DMS114 treated with DMSO at 0.1 percent for 48 hours (cell line): Measurements from ENCODE around the gene CFAP65.

Source experiments
- DNase-seq: peaks from one replicate; lab custom pipeline; 2025; ENCODE audit not compliant: unreplicated experiment; lab: John Stamatoyannopoulos, UW

CFAP65 gene

GRCh38 chr2:219034823-219035222 is 6.5 kb downstream of the CFAP65 start:
- DNase-seq, result no peak

GRCh38 chr2:219032051-219032745 is 9.1 kb downstream of the CFAP65 start:
- DNase-seq, result no peak

- no peak for DNase-seq
Measured at GRCh38 chr2:219031005-219031738, 10.1 kb downstream of the CFAP65 start.

- no peak for DNase-seq
Measured at GRCh38 chr2:219030177-219030940, 11.0 kb downstream of the CFAP65 start.

GRCh38 chr2:219029829-219030165 is 11.5 kb downstream of the CFAP65 start:
- peak; percentile 53 for DNase-seq

GRCh38 chr2:219028996-219029828 is 12.1 kb downstream of the CFAP65 start:
- DNase-seq, result no peak

- DNase-seq, result no peak
Measured at GRCh38 chr2:219028141-219028540, 13.2 kb downstream of the CFAP65 start.

GRCh38 chr2:219027511-219028055 is 13.7 kb downstream of the CFAP65 start:
- DNase-seq, result no peak

- DNase-seq, result no peak
Measured at GRCh38 chr2:219026946-219027345, 14.4 kb downstream of the CFAP65 start.

GRCh38 chr2:219025637-219026585 is 15.4 kb downstream of the CFAP65 start:
- no peak for DNase-seq

- no peak for DNase-seq
Measured at GRCh38 chr2:219024059-219024458, 17.3 kb downstream of the CFAP65 start.

GRCh38 chr2:219023045-219023605 is 18.2 kb downstream of the CFAP65 start:
- no peak for DNase-seq

GRCh38 chr2:219022616-219023015 is 18.7 kb downstream of the CFAP65 start:
- no peak for DNase-seq

- no peak for DNase-seq
Measured at GRCh38 chr2:219022041-219022440, 19.3 kb downstream of the CFAP65 start.

- no peak for DNase-seq
Measured at GRCh38 chr2:219021591-219021990, 19.7 kb downstream of the CFAP65 start.

GRCh38 chr2:219020604-219021365 is 20.5 kb downstream of the CFAP65 start:
- no peak for DNase-seq

GRCh38 chr2:219019436-219019835 is 21.9 kb downstream of the CFAP65 start:
- DNase-seq, result no peak

- no peak for DNase-seq
Measured at GRCh38 chr2:219018726-219019125, 22.6 kb downstream of the CFAP65 start.

- DNase-seq, result no peak
Measured at GRCh38 chr2:219018286-219018685, 23.0 kb downstream of the CFAP65 start.
